GM12864 (cell line): Measurements from ENCODE around the gene THSD4.

ENCODE experiments used
- DNase-seq: peaks from one replicate; pipeline ENCODE4 v3.0.0-alpha.2; 2011; ENCODE audit warnings: low read depth
- H3K4me3 ChIP-seq: 2 replicates; pipeline ENCODE4 v1.5.1; 2011; ENCODE audit warnings: mild to moderate bottlenecking, low read depth, low read length, control low read depth
- TF ChIP-seq, protein P1 (sequence below): IDR thresholded peaks from 2 replicates; pipeline ENCODE4 v1.5.1; 2011; ENCODE audit warnings: low read depth, mild to moderate bottlenecking, moderate library complexity, low read length, control low read depth, inconsistent platforms; ENCODE audit errors: missing control alignments

The THSD4 gene

DNA sequence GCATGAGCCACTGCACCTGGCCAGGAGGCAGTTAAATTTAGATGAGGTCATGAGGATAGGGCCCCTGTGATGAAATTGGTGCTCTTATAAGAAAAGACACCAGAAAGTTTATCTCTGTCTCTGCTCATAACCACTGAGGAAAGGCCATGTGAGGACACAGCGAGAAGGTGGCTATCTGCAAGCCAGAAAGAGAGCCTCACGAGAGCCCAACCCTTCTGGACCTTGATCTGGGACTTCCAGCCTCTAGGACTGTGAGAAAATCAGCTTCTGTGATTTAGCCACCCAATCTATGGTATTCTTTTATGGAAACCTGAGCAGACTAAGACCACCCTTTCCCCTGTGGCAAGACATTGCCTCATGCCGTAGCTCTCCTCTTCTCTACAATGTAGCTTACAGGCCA lies 337.6 kb downstream of the THSD4 start:
- TF ChIP-seq, protein P1, sequence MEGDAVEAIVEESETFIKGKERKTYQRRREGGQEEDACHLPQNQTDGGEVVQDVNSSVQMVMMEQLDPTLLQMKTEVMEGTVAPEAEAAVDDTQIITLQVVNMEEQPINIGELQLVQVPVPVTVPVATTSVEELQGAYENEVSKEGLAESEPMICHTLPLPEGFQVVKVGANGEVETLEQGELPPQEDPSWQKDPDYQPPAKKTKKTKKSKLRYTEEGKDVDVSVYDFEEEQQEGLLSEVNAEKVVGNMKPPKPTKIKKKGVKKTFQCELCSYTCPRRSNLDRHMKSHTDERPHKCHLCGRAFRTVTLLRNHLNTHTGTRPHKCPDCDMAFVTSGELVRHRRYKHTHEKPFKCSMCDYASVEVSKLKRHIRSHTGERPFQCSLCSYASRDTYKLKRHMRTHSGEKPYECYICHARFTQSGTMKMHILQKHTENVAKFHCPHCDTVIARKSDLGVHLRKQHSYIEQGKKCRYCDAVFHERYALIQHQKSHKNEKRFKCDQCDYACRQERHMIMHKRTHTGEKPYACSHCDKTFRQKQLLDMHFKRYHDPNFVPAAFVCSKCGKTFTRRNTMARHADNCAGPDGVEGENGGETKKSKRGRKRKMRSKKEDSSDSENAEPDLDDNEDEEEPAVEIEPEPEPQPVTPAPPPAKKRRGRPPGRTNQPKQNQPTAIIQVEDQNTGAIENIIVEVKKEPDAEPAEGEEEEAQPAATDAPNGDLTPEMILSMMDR: no peak
- DNase-seq: no peak
- no peak overlapping the region for H3K4me3 ChIP-seq

DNA sequence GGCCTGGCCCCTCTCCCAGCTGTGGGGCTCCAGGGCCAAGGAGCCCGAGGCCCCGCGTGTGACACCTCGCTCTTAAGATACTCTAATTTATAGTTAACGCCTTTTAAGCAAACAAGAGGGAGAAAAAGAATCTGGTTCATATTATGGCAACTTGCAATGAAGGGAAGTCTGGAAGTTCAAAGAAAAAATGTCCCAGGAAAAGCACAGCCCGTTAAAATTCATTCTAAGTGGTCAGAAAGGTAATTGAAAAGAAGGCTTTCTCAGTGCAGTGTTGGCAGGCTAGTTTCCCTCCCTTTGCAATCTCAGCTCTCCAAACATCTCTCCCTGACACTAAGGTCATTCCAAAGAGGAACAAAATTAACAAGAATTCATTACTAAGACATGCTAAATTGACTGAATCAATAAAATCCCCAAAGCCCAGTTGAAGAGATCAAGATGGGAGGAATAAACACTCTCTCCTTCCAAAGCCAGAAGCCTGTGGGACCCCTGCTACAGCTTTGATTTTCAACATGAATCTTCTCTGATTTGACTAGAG lies 339.3 kb downstream of the THSD4 start:
- no peak for DNase-seq
- TF ChIP-seq, protein P1: no peak
- no peak overlapping the region for H3K4me3 ChIP-seq

DNA sequence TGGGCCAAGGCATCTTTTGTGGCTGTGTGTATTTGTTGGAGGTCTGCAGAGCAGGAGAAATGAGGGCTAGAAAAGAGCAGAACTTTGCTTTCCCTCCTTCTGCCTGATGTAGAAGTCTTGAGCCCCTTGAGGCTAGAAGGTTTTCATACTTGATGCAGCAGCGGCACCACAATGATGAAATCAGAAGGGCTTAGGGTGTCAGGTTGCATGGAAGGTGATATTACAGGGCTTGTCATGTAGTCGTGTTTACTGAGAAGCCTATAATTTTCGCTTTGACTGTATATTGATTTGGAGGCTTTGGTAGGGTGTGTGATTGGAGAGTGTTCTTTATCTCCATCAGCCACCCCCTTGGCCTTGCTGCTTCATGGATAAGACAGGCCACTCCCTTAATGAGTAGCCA lies 339.8 kb downstream of the THSD4 start:
- H3K4me3 ChIP-seq: no peak overlapping the region
- TF ChIP-seq, protein P1: no peak
- no peak for DNase-seq

DNA sequence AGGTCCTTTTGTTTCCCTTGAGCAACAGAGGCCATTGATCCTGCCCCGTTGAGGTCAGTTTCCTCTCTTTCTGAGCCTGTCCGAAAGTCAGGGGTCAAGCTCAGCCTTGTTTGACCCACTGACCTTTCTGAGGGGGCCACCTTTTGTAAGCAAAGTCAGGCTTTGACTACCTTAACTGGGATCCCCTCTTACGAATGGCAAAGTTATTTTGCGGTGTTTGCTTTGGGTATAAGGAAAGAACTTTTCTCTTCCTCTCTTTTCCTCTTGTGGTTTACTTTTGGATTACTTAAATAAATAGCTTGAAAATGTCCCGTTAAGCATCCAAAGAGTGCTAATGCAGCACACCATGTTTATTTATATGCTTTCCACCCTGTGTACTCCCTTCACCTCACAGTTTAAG lies 340.6 kb downstream of the THSD4 start:
- no peak overlapping the region for H3K4me3 ChIP-seq
- DNase-seq: no peak
- TF ChIP-seq, protein P1: no peak

DNA sequence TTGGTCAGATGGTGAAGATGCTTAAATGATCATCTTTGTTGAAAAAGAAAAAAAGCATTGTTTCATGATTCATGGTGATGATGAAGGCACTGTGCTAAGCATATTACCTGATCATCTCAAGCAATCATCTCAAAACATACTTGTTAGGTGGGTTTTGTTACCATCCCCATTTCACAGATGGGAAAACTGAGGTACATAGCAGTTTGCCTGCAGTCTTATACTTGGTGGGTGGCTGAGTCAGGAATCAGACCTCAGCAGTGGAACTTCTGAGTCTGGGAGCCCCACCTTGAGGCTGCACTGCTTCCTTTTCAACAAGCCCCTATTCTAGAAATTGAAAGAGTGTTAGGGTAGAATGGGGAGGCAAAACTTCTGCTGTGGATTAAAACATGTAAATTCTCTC lies 341.1 kb downstream of the THSD4 start:
- no peak overlapping the region for H3K4me3 ChIP-seq
- TF ChIP-seq, protein P1: no peak
- DNase-seq: no peak

DNA sequence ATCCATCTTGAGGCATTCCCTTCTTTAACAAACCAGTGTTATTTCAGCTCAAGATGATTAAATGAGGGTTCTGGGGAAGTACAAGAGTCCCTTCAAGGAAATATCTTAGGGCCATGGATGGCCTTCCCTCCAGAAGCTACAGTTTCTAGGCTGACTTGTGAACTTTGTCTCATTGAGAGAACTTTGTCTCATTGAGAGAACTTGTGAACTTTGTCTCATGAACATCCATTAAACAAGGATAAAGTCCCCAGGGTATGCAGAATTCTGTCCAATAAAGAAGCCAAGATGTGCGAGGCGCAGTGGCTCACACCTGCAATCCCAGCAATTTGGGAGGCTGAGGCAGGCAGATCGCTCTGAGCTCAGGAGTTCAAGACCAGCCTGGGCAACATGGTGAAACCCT lies 341.5 kb downstream of the THSD4 start:
- TF ChIP-seq, protein P1: no peak
- DNase-seq: no peak
- H3K4me3 ChIP-seq: no peak overlapping the region

DNA sequence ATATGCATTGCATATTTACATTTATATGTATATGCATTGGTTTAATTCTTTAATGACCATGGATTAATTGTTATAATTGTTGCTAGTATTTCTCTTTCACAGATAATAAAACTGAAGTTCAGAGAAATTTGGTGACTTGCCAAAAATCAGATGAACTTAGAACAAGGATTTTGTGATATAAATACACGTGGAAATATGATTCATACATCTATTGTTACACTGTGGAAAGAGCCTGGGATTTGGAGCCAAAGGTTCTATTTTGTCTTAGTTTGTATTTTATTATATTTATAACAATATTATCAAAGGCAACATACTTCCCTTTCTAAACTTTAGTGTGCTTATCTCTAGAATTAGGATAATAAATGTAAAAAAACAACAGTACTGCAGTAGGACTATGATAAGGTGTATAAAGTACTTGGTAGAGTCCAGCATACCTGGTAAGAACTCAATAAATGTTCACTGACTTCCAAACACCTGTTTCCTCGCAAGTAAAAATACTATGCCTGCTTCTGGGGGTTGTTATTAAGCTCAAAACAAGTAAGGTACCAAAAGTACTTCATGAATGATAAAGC lies 342.9 kb downstream of the THSD4 start:
- no peak for DNase-seq
- TF ChIP-seq, protein P1: no peak
- H3K4me3 ChIP-seq: no peak overlapping the region
